Fibroblast of lung (primary cell): ENCODE measurements around the gene ASB3. TPM values are rescaled to one million over a fixed set of nuclear protein-coding genes. Genes with fewer than 3 reads are reported as not detected.
A peak's percentile ranks its signal among the peaks of the same experiment; 100 is the strongest.
"Not testable (repeated sequence)": the region's sequence is repeated elsewhere in the genome, so short reads cannot be mapped to it uniquely, and the experiment has no call there.

Experiments
- DNase-seq, 2 donors: peaks; one replicate each; pipeline versions ENCODE4 v3.0.0 to v3.0.0-alpha.2; 2010; ENCODE audit warnings: low read depth in 2 of 2
- H2AFZ ChIP-seq: 2 replicates; pipeline ENCODE4 v1.5.1; 2012; ENCODE audit warnings: low read length, control low read depth, inconsistent platforms
- H3K27ac ChIP-seq: 2 replicates; pipeline ENCODE4 v1.5.1; 2011; ENCODE audit warnings: low read length, control low read depth; ENCODE audit not compliant: insufficient read depth
- H3K27me3 ChIP-seq: 2 replicates; pipeline ENCODE4 v1.5.1; 2011; ENCODE audit warnings: mild to moderate bottlenecking, low read length; ENCODE audit not compliant: control insufficient read depth, insufficient read depth
- H3K36me3 ChIP-seq: 2 replicates; pipeline ENCODE4 v1.5.1; 2011; ENCODE audit warnings: low read length; ENCODE audit not compliant: control insufficient read depth, insufficient read depth
- H3K4me1 ChIP-seq: 2 replicates; pipeline ENCODE4 v1.5.1; 2011; ENCODE audit warnings: low read length; ENCODE audit not compliant: control insufficient read depth, insufficient read depth; ENCODE audit errors: extremely low read depth
- H3K4me2 ChIP-seq: 2 replicates; pipeline ENCODE4 v1.5.1; 2011; ENCODE audit warnings: low read length, control low read depth; ENCODE audit not compliant: insufficient read depth; ENCODE audit errors: extremely low read depth
- H3K4me3 ChIP-seq, 4 experiments: fragments of 200-600 bp in 1 of 4; sonication (generic) in 1 of 4; replicated peaks in 1 of 4; 2 replicates each; pipeline ENCODE4 v1.5.1; 2011 to 2016; ENCODE audit warnings: low read length in 4 of 4, low read depth in 3 of 4, mild to moderate bottlenecking in 3 of 4, control low read depth in 2 of 4, inconsistent platforms in 1 of 4, mixed read lengths in 1 of 4; ENCODE audit not compliant: insufficient read depth in 1 of 4; ENCODE audit errors: control extremely low read depth in 1 of 4
- H3K79me2 ChIP-seq: 2 replicates; pipeline ENCODE4 v1.5.1; 2012; ENCODE audit warnings: mild to moderate bottlenecking, low read length, inconsistent platforms; ENCODE audit not compliant: control insufficient read depth, insufficient read depth
- H3K9ac ChIP-seq: 2 replicates; pipeline ENCODE4 v1.5.1; 2011; ENCODE audit warnings: mild to moderate bottlenecking, low read length, control low read depth; ENCODE audit not compliant: insufficient read depth
- H3K9me3 ChIP-seq: 2 replicates; pipeline ENCODE4 v1.5.1; 2012; ENCODE audit warnings: low read depth, low read length; ENCODE audit not compliant: control insufficient read depth, insufficient read depth
- H4K20me1 ChIP-seq: 2 replicates; pipeline ENCODE4 v1.5.1; 2011; ENCODE audit warnings: low read length; ENCODE audit not compliant: control insufficient read depth, insufficient read depth; ENCODE audit errors: extremely low read depth
- CTCF ChIP-seq, 2 donors: IDR thresholded peaks in 1 of 2; conservative IDR thresholded peaks in 1 of 2; 1 replicate in 1 of 2; 2 replicates in 1 of 2; pipeline ENCODE4 v1.5.1; 2011 to 2012; ENCODE audit warnings: low read length in 2 of 2, control low read depth in 1 of 2, inconsistent platforms in 1 of 2, low read depth in 1 of 2, mild to moderate bottlenecking in 1 of 2
- EZH2 ChIP-seq: IDR thresholded peaks from 2 replicates; pipeline ENCODE4 v1.5.1; 2012; ENCODE audit warnings: low read length, control low read depth, mild to moderate bottlenecking; ENCODE audit errors: missing control alignments
- polyA plus RNA-seq, 2 donors: library from polyadenylated mRNA; depleted of rRNA in 1 of 2; stranded (reverse) in 1 of 2; unstranded in 1 of 2; fragments of >200 nt; gene quantifications; 2 replicates each; pipeline ENCODE4 v1.2.1, GENCODE V29; 2011 to 2012; ENCODE audit warnings: missing spikeins in 1 of 2
- total RNA-seq: library from RNA; depleted of rRNA; stranded (reverse); fragments of >200 nt; gene quantifications from 2 replicates; pipeline ENCODE4 v1.2.1, GENCODE V29; 2014

The ASB3 gene
- total and polyA plus RNA-seq, 2 donors (not counting 1 experiment from before 2014, with no cell fraction given): 21.1 to 31.9 TPM

- TF ChIP-seq EZH2 (no peak), CTCF (conservative IDR thresholded peaks at IDR 0.05 in 1 of 2, IDR thresholded peaks at IDR 0.05 in 1 of 2; ENCODE audit: low read depth in 1 of 2, low read length in 2 of 2) (no peak)
- no peak for DNase-seq
- H3K4me1 ChIP-seq: no peaks in the 10 kb centered on the region
These were observed 61.1 kb downstream of the ASB3 start for GRCh38 chr2:53725662-53726061.

DNA sequence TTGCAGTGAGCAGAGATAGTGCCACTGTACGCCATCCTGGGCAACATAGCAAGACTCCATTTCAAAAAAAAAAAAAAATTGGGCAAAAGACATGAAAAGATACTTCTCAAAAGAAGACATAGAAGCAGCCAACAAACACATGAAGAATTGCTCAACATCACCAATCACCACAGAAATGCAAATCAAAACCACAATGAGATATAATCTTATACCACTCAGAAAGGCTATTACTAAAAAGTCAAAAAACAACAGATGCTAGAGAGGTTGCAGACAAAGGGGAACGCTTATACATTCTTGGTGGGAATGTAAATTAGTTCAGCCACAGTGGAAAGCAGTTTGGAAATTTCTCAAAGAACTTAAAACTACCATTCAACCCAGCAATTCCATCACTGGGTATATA lies 62.2 kb downstream of the ASB3 start:
- no peak overlapping the region for H3K27ac ChIP-seq
- H3K4me1 ChIP-seq: no peaks in the 10 kb centered on the region
- peak; percentile 39 to 85 for DNase-seq
- H3K9me3 ChIP-seq: no peaks in the 10 kb centered on the region
- H2AFZ ChIP-seq: no peak overlapping the region
- H3K79me2 ChIP-seq: no peaks in the 10 kb centered on the region
- H3K9ac ChIP-seq: no peak overlapping the region
- H4K20me1 ChIP-seq: no peaks in the 10 kb centered on the region
- TF ChIP-seq CTCF (conservative IDR thresholded peaks at IDR 0.05 in 1 of 2, IDR thresholded peaks at IDR 0.05 in 1 of 2; ENCODE audit: low read depth in 1 of 2, low read length in 2 of 2) (no peak), EZH2 (no peak)
- H3K27me3 ChIP-seq: no peaks in the 10 kb centered on the region
- no peak overlapping the region for H3K4me2 ChIP-seq
- no peak overlapping the region for H3K4me3 ChIP-seq
- H3K36me3 ChIP-seq: no peaks in the 10 kb centered on the region

More at GRCh38 chr2:53725662-53726061, 61.1 kb downstream of the ASB3 start:
- Histone ChIP-seq H3K4me3 (no peak overlapping the region), H3K79me2 (no peaks in the 10 kb centered on the region), H2AFZ (no peak overlapping the region), H3K9ac (no peak overlapping the region), H3K27ac (no peak overlapping the region), H3K9me3 (no peaks in the 10 kb centered on the region), H3K27me3 (no peaks in the 10 kb centered on the region), H4K20me1 (no peaks in the 10 kb centered on the region), H3K36me3 (no peaks in the 10 kb centered on the region), H3K4me2 (no peak overlapping the region)

GRCh38 chr2:53720944-53721343 lies 65.8 kb downstream of the ASB3 start:
- not testable (repeated sequence) for H3K4me3 ChIP-seq, H4K20me1 ChIP-seq, H3K9me3 ChIP-seq, H2AFZ ChIP-seq, H3K79me2 ChIP-seq, H3K36me3 ChIP-seq, H3K27ac ChIP-seq, DNase-seq, H3K4me2 ChIP-seq, H3K27me3 ChIP-seq, H3K4me1 ChIP-seq, H3K9ac ChIP-seq
